ENCODE data around the gene GLIS1.

DNA sequence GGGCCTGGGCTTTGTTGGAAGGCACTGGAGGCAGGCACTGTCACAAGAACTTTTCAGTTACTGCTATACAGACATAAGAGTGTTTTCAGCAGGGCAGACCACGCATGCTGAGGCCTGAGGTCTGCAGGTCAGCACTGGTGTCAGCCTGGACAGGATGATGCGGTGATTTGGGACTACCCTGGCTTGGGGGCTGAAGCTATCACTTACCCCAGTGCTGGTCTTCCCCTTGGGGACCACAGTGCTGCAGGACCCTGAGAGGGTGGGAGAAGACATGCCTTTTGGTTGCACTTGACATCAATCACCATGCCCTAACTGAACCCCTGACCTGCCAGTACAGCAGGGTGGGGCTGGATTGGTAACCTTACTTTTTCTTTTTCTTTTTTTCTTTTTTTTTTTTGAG lies 270.6 kb downstream of the GLIS1 start:
- TF ChIP-seq CTCF (conservative IDR thresholded peaks at IDR 0.05) (no peak), ZFX (IDR thresholded peaks at IDR 0.05) (no peak)
